Mesenchymal stem cell (in vitro differentiated cells and primary cell): ENCODE measurements around the gene ALOX15B.
A peak's percentile ranks its signal among the peaks of the same experiment; 100 is the strongest.
"Not testable (repeated sequence)": the region's sequence is repeated elsewhere in the genome, so short reads cannot be mapped to it uniquely, and the experiment has no call there.

ENCODE experiments used
- DNase-seq: peaks from one replicate; pipeline ENCODE4 v3.0.0-alpha.2; 2013
- H2AFZ ChIP-seq: one replicate; pipeline ENCODE4 v1.6.1; 2013; ENCODE audit warnings: low read depth, mild to moderate bottlenecking, control low read depth, inconsistent platforms, low read length, moderate library complexity
- H2AK5ac ChIP-seq: 2 replicates; pipeline ENCODE4 v1.6.1; 2013; ENCODE audit warnings: low read length, moderate library complexity, mild to moderate bottlenecking, inconsistent platforms; ENCODE audit not compliant: severe bottlenecking
- H2BK120ac ChIP-seq: one replicate; pipeline ENCODE4 v1.6.1; 2013; ENCODE audit warnings: low read depth, mild to moderate bottlenecking, inconsistent platforms, low read length, moderate library complexity
- H2BK12ac ChIP-seq, 2 experiments: one replicate each; pipeline ENCODE4 v1.6.1; 2013; ENCODE audit warnings: inconsistent platforms in 2 of 2, low read length in 2 of 2, mild to moderate bottlenecking in 2 of 2, moderate library complexity in 2 of 2, control low read depth in 1 of 2
- H2BK15ac ChIP-seq: one replicate; pipeline ENCODE4 v1.6.1; 2013; ENCODE audit warnings: mild to moderate bottlenecking, low read depth, inconsistent platforms; ENCODE audit not compliant: poor library complexity, severe bottlenecking
- H2BK5ac ChIP-seq: 2 replicates; pipeline ENCODE4 v1.6.1; 2013; ENCODE audit warnings: low read depth, mild to moderate bottlenecking, low read length, control low read depth, inconsistent platforms; ENCODE audit not compliant: poor library complexity, severe bottlenecking
- H3K14ac ChIP-seq, 2 experiments: one replicate each; pipeline ENCODE4 v1.6.1; 2013; ENCODE audit warnings: inconsistent platforms in 2 of 2, low read length in 2 of 2, control low read depth in 1 of 2, mild to moderate bottlenecking in 1 of 2, moderate library complexity in 1 of 2
- H3K18ac ChIP-seq, 2 experiments: one replicate each; pipeline ENCODE4 v1.6.1; 2013; ENCODE audit warnings: inconsistent platforms in 2 of 2, low read length in 2 of 2, control low read depth in 1 of 2, low read depth in 1 of 2, mild to moderate bottlenecking in 1 of 2
- H3K23ac ChIP-seq, 2 experiments: one replicate each; pipeline ENCODE4 v1.6.1; 2013; ENCODE audit warnings: inconsistent platforms in 2 of 2, low read length in 2 of 2, mild to moderate bottlenecking in 2 of 2, moderate library complexity in 2 of 2, control low read depth in 1 of 2
- H3K27ac ChIP-seq: 2 replicates; pipeline ENCODE4 v1.5.1; 2013; ENCODE audit warnings: mild to moderate bottlenecking, moderate library complexity, low read length, control low read depth, inconsistent platforms; ENCODE audit not compliant: poor library complexity, severe bottlenecking
- H3K27me3 ChIP-seq, 2 experiments: 2 replicates each; pipeline versions ENCODE4 v1.6.1 to v1.7.0; 2013; ENCODE audit warnings: low read length in 2 of 2, mild to moderate bottlenecking in 2 of 2, moderate library complexity in 2 of 2, control low read depth in 1 of 2, inconsistent platforms in 1 of 2; ENCODE audit not compliant: control insufficient read depth in 1 of 2, insufficient read depth in 1 of 2
- H3K36me3 ChIP-seq, 2 experiments: 2 replicates each; pipeline versions ENCODE4 v1.6.1 to v1.7.0; 2013; ENCODE audit warnings: low read length in 2 of 2, control low read depth in 1 of 2, inconsistent platforms in 1 of 2, low read depth in 1 of 2, mild to moderate bottlenecking in 1 of 2; ENCODE audit not compliant: insufficient read depth in 2 of 2, control insufficient read depth in 1 of 2
- H3K4ac ChIP-seq, 2 experiments: one replicate each; pipeline ENCODE4 v1.6.1; 2013; ENCODE audit warnings: inconsistent platforms in 2 of 2, low read length in 2 of 2, mild to moderate bottlenecking in 2 of 2, moderate library complexity in 2 of 2, control low read depth in 1 of 2, low read depth in 1 of 2
- H3K4me1 ChIP-seq: 2 replicates; pipeline ENCODE4 v1.6.1; 2013; ENCODE audit warnings: low read depth, low read length, control low read depth; ENCODE audit not compliant: control insufficient read depth, insufficient read depth
- H3K4me2 ChIP-seq: 2 replicates; pipeline ENCODE4 v1.6.1; 2013; ENCODE audit warnings: low read length, mild to moderate bottlenecking, inconsistent platforms; ENCODE audit not compliant: poor library complexity, severe bottlenecking
- H3K4me3 ChIP-seq, 2 experiments: 2 replicates each; pipeline versions ENCODE4 v1.5.1 to v1.7.0; 2013; ENCODE audit warnings: low read length in 2 of 2, mild to moderate bottlenecking in 2 of 2, control low read depth in 1 of 2, low read depth in 1 of 2; ENCODE audit not compliant: insufficient read depth in 1 of 2
- H3K79me1 ChIP-seq: replicated peaks from 2 replicates; pipeline ENCODE4 v1.6.1; 2013; ENCODE audit warnings: mild to moderate bottlenecking, control low read depth, low read length, inconsistent platforms; ENCODE audit not compliant: poor library complexity, severe bottlenecking
- H3K9ac ChIP-seq: 2 replicates; pipeline ENCODE4 v1.7.0; 2013; ENCODE audit warnings: mild to moderate bottlenecking, low read length, moderate library complexity
- H3K9me3 ChIP-seq: 2 replicates; pipeline ENCODE4 v1.7.0; 2013; ENCODE audit warnings: mild to moderate bottlenecking, low read length; ENCODE audit not compliant: control insufficient read depth
- H4K8ac ChIP-seq: one replicate; pipeline ENCODE4 v1.6.1; 2013; ENCODE audit warnings: inconsistent platforms, mild to moderate bottlenecking, low read length, moderate library complexity
- H4K91ac ChIP-seq: one replicate; pipeline ENCODE4 v1.6.1; 2013; ENCODE audit warnings: mild to moderate bottlenecking, low read length, inconsistent platforms
- WGBS: methylation state at CpG from one replicate; pipeline ENCODE4 v1.1.7; 2013; ENCODE audit warnings: mixed read lengths; 5-methylcytosine and 5-hydroxymethylcytosine counted together

The ALOX15B gene

GRCh38 chr17:8059131-8059530 lies 20.3 kb downstream of the ALOX15B start:
- Histone ChIP-seq H3K23ac (no peak overlapping the region), H2BK120ac (no peak overlapping the region), H3K9me3 (no peaks in the 10 kb centered on the region), H3K36me3 (no peaks in the 10 kb centered on the region), H3K4me1 (peaks cover 6% of the 10 kb centered on the region), H2AFZ (no peak overlapping the region), H3K27me3 (peaks cover 59 to 62% of the 10 kb centered on the region in 2 experiments), H3K9ac (no peak overlapping the region), H4K91ac (no peak overlapping the region), H3K18ac (no peak overlapping the region), H2BK12ac (no peak overlapping the region), H2BK5ac (no peak overlapping the region), H3K4me3 (no peak overlapping the region), H3K4me2 (no peak overlapping the region), H2AK5ac (no peak overlapping the region), H2BK15ac (no peak overlapping the region), H3K14ac (no peak overlapping the region), H4K8ac (no peak overlapping the region), H3K27ac (no peak overlapping the region), H3K4ac (no peak overlapping the region), H3K79me1 (no peaks in the 10 kb centered on the region)
- no peak for DNase-seq
- WGBS = 67% methylated on average over 6 of the region's 7 CpGs

GRCh38 chr17:8060274-8060673 lies 21.4 kb downstream of the ALOX15B start:
- 10% methylated on average over 8 of the region's 10 CpGs for WGBS

GRCh38 chr17:8061851-8062250 lies 23.0 kb downstream of the ALOX15B start:
- H3K27ac ChIP-seq, DNase-seq, H4K8ac ChIP-seq, H3K4me1 ChIP-seq, H3K14ac ChIP-seq, H2AFZ ChIP-seq, H2BK5ac ChIP-seq, H4K91ac ChIP-seq, H2BK15ac ChIP-seq, H3K9ac ChIP-seq, H3K9me3 ChIP-seq, H3K23ac ChIP-seq, H2BK12ac ChIP-seq, H2AK5ac ChIP-seq, H3K79me1 ChIP-seq, H3K4ac ChIP-seq, H3K36me3 ChIP-seq, H3K4me3 ChIP-seq, H2BK120ac ChIP-seq, H3K4me2 ChIP-seq, H3K18ac ChIP-seq: not testable (repeated sequence)
- peaks cover 77% of the 10 kb centered on the region in 2 experiments for H3K27me3 ChIP-seq
- WGBS = 13% methylated on average over 8 of the region's 8 CpGs

More at GRCh38 chr17:8060274-8060673, 21.4 kb downstream of the ALOX15B start:
- peaks cover 69 to 73% of the 10 kb centered on the region in 2 experiments for H3K27me3 ChIP-seq
- no peak overlapping the region for H2BK5ac ChIP-seq
- H3K4me2 ChIP-seq = no peak overlapping the region
- no peaks in the 10 kb centered on the region for H3K79me1 ChIP-seq
- no peak overlapping the region for H3K4ac ChIP-seq
- H3K27ac ChIP-seq = no peak overlapping the region
- H2AFZ ChIP-seq = no peak overlapping the region
- no peak overlapping the region for H3K9ac ChIP-seq
- no peaks in the 10 kb centered on the region for H3K36me3 ChIP-seq
- no peak overlapping the region for H4K91ac ChIP-seq
- H2BK120ac ChIP-seq = no peak overlapping the region
- peaks cover 6% of the 10 kb centered on the region for H3K4me1 ChIP-seq
- no peaks in the 10 kb centered on the region for H3K9me3 ChIP-seq
- no peak overlapping the region for H3K23ac ChIP-seq
- DNase-seq = peak; percentile 79
- no peak overlapping the region for H3K4me3 ChIP-seq
- H2BK12ac ChIP-seq = no peak overlapping the region
- H3K14ac ChIP-seq = no peak overlapping the region
- no peak overlapping the region for H3K18ac ChIP-seq
- H2AK5ac ChIP-seq = no peak overlapping the region
- no peak overlapping the region for H4K8ac ChIP-seq
- no peak overlapping the region for H2BK15ac ChIP-seq

- H3K9ac ChIP-seq = no peak overlapping the region
- no peaks in the 10 kb centered on the region for H3K4me1 ChIP-seq
- H4K91ac ChIP-seq = no peak overlapping the region
- H2BK5ac ChIP-seq = no peak overlapping the region
- no peaks in the 10 kb centered on the region for H3K9me3 ChIP-seq
- peak overlapping the region; percentile 33 for H3K4me2 ChIP-seq
- no peak overlapping the region for H4K8ac ChIP-seq
- H3K4ac ChIP-seq = no peak overlapping the region
- H3K27ac ChIP-seq = no peak overlapping the region
- no peaks in the 10 kb centered on the region for H3K36me3 ChIP-seq
- WGBS = 20% methylated on average over 5 of the region's 8 CpGs
- no peak overlapping the region for H2BK12ac ChIP-seq
- peaks cover 78 to 82% of the 10 kb centered on the region in 2 experiments for H3K27me3 ChIP-seq
- H2BK120ac ChIP-seq = no peak overlapping the region
- no peak overlapping the region for H3K18ac ChIP-seq
- no peak overlapping the region for H2BK15ac ChIP-seq
- H3K14ac ChIP-seq = no peak overlapping the region
- H3K23ac ChIP-seq = no peak overlapping the region
- H3K4me3 ChIP-seq = peak overlapping the region in 1 of 2 experiments; percentile 62
- no peaks in the 10 kb centered on the region for H3K79me1 ChIP-seq
- no peak overlapping the region for H2AK5ac ChIP-seq
- DNase-seq = peak; percentile 29
- H2AFZ ChIP-seq = no peak overlapping the region
These were observed 23.6 kb downstream of the ALOX15B start for GRCh38 chr17:8062435-8062806.
